HepG2 (cell line): ENCODE measurements around the gene ARHGAP21. TPM values are rescaled to one million over a fixed set of nuclear protein-coding genes. Genes with fewer than 3 reads are reported as not detected.
A peak's percentile ranks its signal among the peaks of the same experiment; 100 is the strongest.

Source experiments
- ATAC-seq: fragments of 200-7000 bp; cut with Tn5 transposase; 3 replicates; pipeline ENCODE4 v1.9.1; 2020; ENCODE audit warnings: mild to moderate bottlenecking, moderate library complexity
- BruUV-seq: library from RNA; stranded (reverse); fragments of 400-500 nt; replicated peaks from 2 replicates; lab custom pipeline; 2021; lab: Mats Ljungman, UMichigan
- CTCF ChIA-PET: fragments of 300-600 bp; formaldehyde crosslinking; extraction: SDS; loops from one replicate; lab custom pipeline; 2021; ENCODE audit warnings: low total read pairs, inconsistent platforms, low intra/inter-chr PET ratio; lab: Yijun Ruan, JAX
- POLR2A ChIA-PET: fragments of 350-600 bp; sonication (Branson Sonifier 250); formaldehyde crosslinking; loops from one replicate; lab custom pipeline; 2020; ENCODE audit warnings: antibody characterized with exemption, inconsistent platforms; lab: Yijun Ruan, JAX
- DNase-seq: peaks from one replicate; pipeline ENCODE4 v3.0.0-alpha.2; 2015; ENCODE audit warnings: low spot score
- FAIRE-seq: peaks from 3 replicates; lab custom pipeline; 2011; peaks lifted over from hg19 to GRCh38; lab: Jason Lieb, UNC
- H2AFZ ChIP-seq: one replicate; pipeline ENCODE4 v1.6.1; 2011; ENCODE audit warnings: low read length, inconsistent platforms
- H3K27ac ChIP-seq: fragments of 300-600 bp; 3 replicates; pipeline ENCODE4 v1.8.0; 2011; ENCODE audit warnings: mixed run types, mild to moderate bottlenecking, mixed read lengths, low read length, inconsistent platforms; ENCODE audit not compliant: insufficient read depth; ENCODE audit errors: extremely low read length
- H3K27me3 ChIP-seq, 2 experiments: fragments of 200-600 bp in 1 of 2; 2 replicates in 1 of 2; 3 replicates in 1 of 2; pipeline versions ENCODE4 v1.6.0 to v1.8.0; 2011; ENCODE audit warnings: low read length in 2 of 2, mild to moderate bottlenecking in 2 of 2, moderate library complexity in 2 of 2, inconsistent platforms in 1 of 2; ENCODE audit not compliant: insufficient read depth in 2 of 2, control insufficient read depth in 1 of 2
- H3K36me3 ChIP-seq, 2 experiments: fragments of 200-600 bp in 1 of 2; replicated peaks in 1 of 2; 2 replicates in 1 of 2; 3 replicates in 1 of 2; pipeline versions ENCODE4 v1.5.1 to v1.8.0; 2011; ENCODE audit warnings: low read length in 2 of 2, inconsistent platforms in 1 of 2; ENCODE audit not compliant: insufficient read depth in 2 of 2, control insufficient read depth in 1 of 2
- H3K4me1 ChIP-seq: 2 replicates; pipeline ENCODE4 v1.5.1; 2012; ENCODE audit warnings: low read length, inconsistent platforms; ENCODE audit not compliant: insufficient read depth
- H3K4me2 ChIP-seq: 2 replicates; pipeline ENCODE4 v1.6.0; 2011; ENCODE audit warnings: low read depth, low read length, inconsistent platforms
- H3K4me3 ChIP-seq, 3 experiments: fragments of 200-600 bp in 1 of 3; sonication (generic), shearing (Covaris generic) in 1 of 3; replicated peaks in 1 of 3; 2 replicates each; pipeline ENCODE4 v1.5.1; 2011 to 2016; ENCODE audit warnings: low read length in 3 of 3, inconsistent platforms in 2 of 3, low read depth in 2 of 3, mild to moderate bottlenecking in 2 of 3, control low read depth in 1 of 3, mixed read lengths in 1 of 3; ENCODE audit not compliant: insufficient read depth in 1 of 3
- H3K79me2 ChIP-seq: one replicate; pipeline ENCODE4 v1.6.1; 2011; ENCODE audit warnings: low read length, inconsistent platforms; ENCODE audit not compliant: insufficient read depth
- H3K9ac ChIP-seq: 2 replicates; pipeline ENCODE4 v1.6.0; 2011; ENCODE audit warnings: mild to moderate bottlenecking, low read depth, low read length, inconsistent platforms; ENCODE audit not compliant: insufficient read depth
- H3K9me3 ChIP-seq: 2 replicates; pipeline ENCODE4 v1.5.1; 2012; ENCODE audit warnings: mild to moderate bottlenecking, low read length
- H4K20me1 ChIP-seq: 2 replicates; pipeline ENCODE4 v1.6.0; 2011; ENCODE audit warnings: inconsistent platforms, mild to moderate bottlenecking, low read length, moderate library complexity; ENCODE audit not compliant: insufficient read depth
- HNRNPUL1 ChIP-seq: fragments of 200-400 bp; formaldehyde crosslinking; IDR thresholded peaks from 2 replicates; pipeline ENCODE4 v1.6.1; 2017; ENCODE audit warnings: low read depth, mild to moderate bottlenecking, low read length, moderate library complexity
- RXRB ChIP-seq: IDR thresholded peaks from 2 replicates; pipeline ENCODE4 v1.6.1; 2016; ENCODE audit warnings: borderline replicate concordance, missing genetic modification reagents, missing compliant biosample characterization
- ZFAT ChIP-seq: sonication (generic); formaldehyde crosslinking; conservative IDR thresholded peaks from 2 replicates; pipeline ENCODE4 v1.8.1; 2023; ENCODE audit warnings: missing genetic modification reagents, inconsistent platforms
- WGBS: methylation state at CpG from one replicate; pipeline ENCODE4 v1.1.6; 2017; ENCODE audit warnings: low lambda C conversion rate; 5-methylcytosine and 5-hydroxymethylcytosine counted together
- in situ Hi-C: cut with HindIII; loops from 2 replicates; pipeline ENCODE4 v1.10.0; 2017; ENCODE audit warnings: low pct_unique_long_range_greater_than_20kb; ENCODE audit not compliant: extremely low pct_ligation_motif_present
- intact Hi-C: fragments of 100-400 bp; cut with micrococcal nuclease; formaldehyde crosslinking; loops from one replicate; pipeline ENCODE4 v1.10.0; 2022; ENCODE audit not compliant: unreplicated experiment
- polyA plus RNA-seq, 8 experiments: library from polyadenylated mRNA; depleted of rRNA in 3 of 8; stranded (reverse) in 7 of 8; unstranded in 1 of 8; fragments of >200 nt; fragmentation: Illumina TruSeq in 4 of 8; extraction: Trizol in 4 of 8; gene quantifications; 2 replicates each; pipeline versions ENCODE4 v1.2.1 to v1.2.3, GENCODE V29; 2011 to 2016; ENCODE audit warnings: low read depth in 4 of 8, missing spikeins in 1 of 8, mixed read lengths in 1 of 8; ENCODE audit not compliant: insufficient read depth in 1 of 8
- total RNA-seq, 5 experiments: library from RNA; depleted of rRNA; stranded (reverse); fragments of >200 nt; fragmentation: Illumina TruSeq; extraction: Trizol; gene quantifications; 2 replicates each; pipeline ENCODE4 v1.2.3, GENCODE V29; 2016; ENCODE audit warnings: low read depth in 1 of 5
- TF ChIP-seq, protein P1 (sequence below): sonication (generic); formaldehyde crosslinking; IDR thresholded peaks from 2 replicates; pipeline ENCODE4 v1.4.0; 2020; ENCODE audit warnings: missing genetic modification reagents
- TF ChIP-seq, protein P2 (sequence below): sonication (generic); formaldehyde crosslinking; IDR thresholded peaks from 2 replicates; pipeline ENCODE4 v1.9.0; 2021; ENCODE audit warnings: missing genetic modification reagents, mild to moderate bottlenecking, borderline replicate concordance
- TF ChIP-seq, protein P3 (sequence below): sonication (generic); formaldehyde crosslinking; IDR thresholded peaks from 2 replicates; pipeline ENCODE4 v1.5.0; 2020; ENCODE audit warnings: mild to moderate bottlenecking, missing genetic modification reagents

ARHGAP21 gene
- total and polyA plus RNA-seq, 2 of the 13 experiments (the other 11 are each of a cell fraction or from before 2014, with no cell fraction given) = 23.9 to 26.6 TPM

DNA sequence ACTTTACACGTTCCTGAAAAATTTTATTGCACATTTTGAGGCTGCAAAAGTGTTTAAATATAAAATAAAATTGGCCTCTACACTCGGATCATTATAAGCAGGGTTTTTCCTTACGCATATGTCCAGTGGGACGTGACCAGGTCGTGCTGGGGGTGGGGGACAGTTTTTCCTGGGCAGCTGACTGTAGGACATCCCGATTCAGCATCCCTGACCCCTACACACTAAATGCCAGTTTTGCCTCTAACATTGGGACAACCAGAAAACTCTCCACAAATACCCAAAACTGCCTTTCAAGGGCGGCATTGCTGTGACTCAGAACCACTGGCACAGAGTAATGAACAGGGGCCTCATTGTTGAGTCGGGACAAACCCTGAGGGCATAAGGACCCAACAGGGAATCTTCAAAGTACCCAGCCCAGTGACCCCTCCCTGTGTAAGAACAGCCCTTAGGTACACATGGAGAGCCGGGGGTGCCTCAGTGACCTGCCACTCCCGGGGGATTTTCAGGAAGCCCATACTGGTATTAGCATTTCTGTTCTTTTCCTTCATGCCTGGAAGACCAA is 170.6 kb downstream of the ARHGAP21 start:
- H3K9me3 ChIP-seq = no peaks in the 10 kb centered on the region
- no peaks in the 10 kb centered on the region for H4K20me1 ChIP-seq
- intact Hi-C loops = loop anchor here (10.0 kb wide), 1 partner anchor 88 kb away; no protein-coding TSS in a partner anchor
- ChIA-PET CTCF (no interaction called here), POLR2A (no interaction called here)
- TF ChIP-seq RXRB (CRISPR knock-in tag) (no peak), ZFAT (CRISPR knock-in tag) (no peak), HNRNPUL1 (no peak)
- TF ChIP-seq, protein P1, sequence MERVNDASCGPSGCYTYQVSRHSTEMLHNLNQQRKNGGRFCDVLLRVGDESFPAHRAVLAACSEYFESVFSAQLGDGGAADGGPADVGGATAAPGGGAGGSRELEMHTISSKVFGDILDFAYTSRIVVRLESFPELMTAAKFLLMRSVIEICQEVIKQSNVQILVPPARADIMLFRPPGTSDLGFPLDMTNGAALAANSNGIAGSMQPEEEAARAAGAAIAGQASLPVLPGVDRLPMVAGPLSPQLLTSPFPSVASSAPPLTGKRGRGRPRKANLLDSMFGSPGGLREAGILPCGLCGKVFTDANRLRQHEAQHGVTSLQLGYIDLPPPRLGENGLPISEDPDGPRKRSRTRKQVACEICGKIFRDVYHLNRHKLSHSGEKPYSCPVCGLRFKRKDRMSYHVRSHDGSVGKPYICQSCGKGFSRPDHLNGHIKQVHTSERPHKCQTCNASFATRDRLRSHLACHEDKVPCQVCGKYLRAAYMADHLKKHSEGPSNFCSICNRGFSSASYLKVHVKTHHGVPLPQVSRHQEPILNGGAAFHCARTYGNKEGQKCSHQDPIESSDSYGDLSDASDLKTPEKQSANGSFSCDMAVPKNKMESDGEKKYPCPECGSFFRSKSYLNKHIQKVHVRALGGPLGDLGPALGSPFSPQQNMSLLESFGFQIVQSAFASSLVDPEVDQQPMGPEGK (CRISPR knock-in tag) = peak; percentile 45; the same call in 1 of the 2 replicates
- TF ChIP-seq, protein P2, sequence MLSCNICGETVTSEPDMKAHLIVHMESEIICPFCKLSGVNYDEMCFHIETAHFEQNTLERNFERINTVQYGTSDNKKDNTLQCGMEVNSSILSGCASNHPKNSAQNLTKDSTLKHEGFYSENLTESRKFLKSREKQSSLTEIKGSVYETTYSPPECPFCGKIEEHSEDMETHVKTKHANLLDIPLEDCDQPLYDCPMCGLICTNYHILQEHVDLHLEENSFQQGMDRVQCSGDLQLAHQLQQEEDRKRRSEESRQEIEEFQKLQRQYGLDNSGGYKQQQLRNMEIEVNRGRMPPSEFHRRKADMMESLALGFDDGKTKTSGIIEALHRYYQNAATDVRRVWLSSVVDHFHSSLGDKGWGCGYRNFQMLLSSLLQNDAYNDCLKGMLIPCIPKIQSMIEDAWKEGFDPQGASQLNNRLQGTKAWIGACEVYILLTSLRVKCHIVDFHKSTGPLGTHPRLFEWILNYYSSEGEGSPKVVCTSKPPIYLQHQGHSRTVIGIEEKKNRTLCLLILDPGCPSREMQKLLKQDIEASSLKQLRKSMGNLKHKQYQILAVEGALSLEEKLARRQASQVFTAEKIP = no peak
- TF ChIP-seq, protein P3, sequence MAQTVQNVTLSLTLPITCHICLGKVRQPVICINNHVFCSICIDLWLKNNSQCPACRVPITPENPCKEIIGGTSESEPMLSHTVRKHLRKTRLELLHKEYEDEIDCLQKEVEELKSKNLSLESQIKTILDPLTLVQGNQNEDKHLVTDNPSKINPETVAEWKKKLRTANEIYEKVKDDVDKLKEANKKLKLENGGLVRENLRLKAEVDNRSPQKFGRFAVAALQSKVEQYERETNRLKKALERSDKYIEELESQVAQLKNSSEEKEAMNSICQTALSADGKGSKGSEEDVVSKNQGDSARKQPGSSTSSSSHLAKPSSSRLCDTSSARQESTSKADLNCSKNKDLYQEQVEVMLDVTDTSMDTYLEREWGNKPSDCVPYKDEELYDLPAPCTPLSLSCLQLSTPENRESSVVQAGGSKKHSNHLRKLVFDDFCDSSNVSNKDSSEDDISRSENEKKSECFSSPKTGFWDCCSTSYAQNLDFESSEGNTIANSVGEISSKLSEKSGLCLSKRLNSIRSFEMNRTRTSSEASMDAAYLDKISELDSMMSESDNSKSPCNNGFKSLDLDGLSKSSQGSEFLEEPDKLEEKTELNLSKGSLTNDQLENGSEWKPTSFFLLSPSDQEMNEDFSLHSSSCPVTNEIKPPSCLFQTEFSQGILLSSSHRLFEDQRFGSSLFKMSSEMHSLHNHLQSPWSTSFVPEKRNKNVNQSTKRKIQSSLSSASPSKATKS (CRISPR knock-in tag) = no peak
- H3K27me3 ChIP-seq = no peaks in the 10 kb centered on the region
- H3K4me2 ChIP-seq = no peak overlapping the region
- ATAC-seq (no peak), DNase-seq (peak; percentile 34), FAIRE-seq (no peak)
- no peak overlapping the region for H2AFZ ChIP-seq
- no peak overlapping the region for H3K27ac ChIP-seq
- no peak overlapping the region for H3K4me3 ChIP-seq
- peaks cover 42% of the 10 kb centered on the region for H3K4me1 ChIP-seq
- BruUV-seq = no TSS peak
- no peaks in the 10 kb centered on the region for H3K79me2 ChIP-seq
- 67% methylated on average over 9 of the region's 10 CpGs for WGBS
- H3K36me3 ChIP-seq = no peaks in the 10 kb centered on the region
- in situ Hi-C loops = loop anchor here (10.0 kb wide), 1 partner anchor 348 kb away; the partner anchor contains the start of gene KIAA1217
- H3K9ac ChIP-seq = no peak overlapping the region
